ENCODE data around the gene ACP6. TPM values are rescaled to one million over a fixed set of nuclear protein-coding genes. Genes with fewer than 3 reads are reported as not detected.

ACP6 gene
- 14.2 TPM for total RNA-seq

- DNase-seq (ENCODE audit: extremely low spot score in 2 of 2), result peak in 1 of 2 donors; percentile 94
- TF ChIP-seq POLR2AphosphoS5 (IDR thresholded peaks at IDR 0.05; ENCODE audit: insufficient read depth in 1 of 2, low read depth in 1 of 2) (peak; percentile 78 to 79), CTCF (IDR thresholded peaks at IDR 0.05) (no peak), POLR2A (IDR thresholded peaks at IDR 0.05) (peak in 1 of 2 donors; percentile 35)
- Histone ChIP-seq H3K27me3 (no peaks in the 10 kb centered on the region), H3K4me3 (peak within 1 kb of the TSS; percentile 79 to 83), H3K27ac (peak within 1 kb of the TSS; percentile 73), H3K36me3 (no peaks in the 10 kb centered on the region), H3K4me1 (peaks cover 13% of the 10 kb centered on the region), H3K9me3 (no peaks in the 10 kb centered on the region)
- intact Hi-C loops (cut with DNase I), result no loop called here
These were observed at the start of gene ACP6 for GRCh38 chr1:147670319-147671001. ACP6 (minus strand) TSS chr1:147670524; CDS start chr1:147670048, 476 bp downstream.

DNA sequence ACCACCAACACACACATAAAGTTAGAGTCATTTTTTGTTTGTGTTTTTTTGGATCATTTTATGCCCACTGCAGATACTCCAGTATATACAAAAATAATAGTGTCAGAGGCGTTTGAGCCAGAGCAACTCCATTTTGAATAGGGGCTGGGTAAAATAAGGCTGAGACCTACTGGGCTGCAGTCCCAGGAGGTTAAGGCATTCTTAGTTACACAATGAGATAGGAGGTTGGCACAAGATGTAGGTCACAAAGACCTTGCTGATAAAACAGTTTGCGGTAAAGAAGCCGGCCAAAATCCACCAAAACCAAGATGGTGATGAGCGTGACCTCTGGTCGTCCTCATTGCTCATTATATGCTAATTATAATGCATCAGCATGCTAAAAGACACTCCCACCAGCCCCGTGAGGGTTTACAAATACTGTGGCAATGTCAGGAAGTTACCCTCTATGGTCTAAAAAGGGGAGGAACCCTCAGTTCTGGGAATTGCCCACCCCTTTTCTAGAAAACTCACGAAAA, 49.4 kb upstream of the ACP6 start:
- no peak overlapping the region for H3K4me3 ChIP-seq
- H3K36me3 ChIP-seq, result no peaks in the 10 kb centered on the region
- H3K27ac ChIP-seq, result no peak overlapping the region
- no peaks in the 10 kb centered on the region for H3K27me3 ChIP-seq
- intact Hi-C loops (cut with DNase I), result loop anchor here (5.0 kb wide), 1 partner anchor 173 kb away; no protein-coding TSS in a partner anchor
- H3K4me1 ChIP-seq, result no peaks in the 10 kb centered on the region
- no peaks in the 10 kb centered on the region for H3K9me3 ChIP-seq
- TF ChIP-seq POLR2A (IDR thresholded peaks at IDR 0.05), result no peak
- TF ChIP-seq POLR2AphosphoS5 (IDR thresholded peaks at IDR 0.05; ENCODE audit: insufficient read depth in 1 of 2, low read depth in 1 of 2), result no peak
- no peak for TF ChIP-seq CTCF (IDR thresholded peaks at IDR 0.05)
- no peak for DNase-seq (ENCODE audit: extremely low spot score in 2 of 2)

- H3K9me3 ChIP-seq, result no peaks in the 10 kb centered on the region
- no peaks in the 10 kb centered on the region for H3K4me1 ChIP-seq
- intact Hi-C loops (cut with DNase I), result no loop called here
- TF ChIP-seq CTCF (IDR thresholded peaks at IDR 0.05) (no peak), POLR2A (IDR thresholded peaks at IDR 0.05) (no peak), POLR2AphosphoS5 (IDR thresholded peaks at IDR 0.05; ENCODE audit: insufficient read depth in 1 of 2, low read depth in 1 of 2) (no peak)
- H3K27me3 ChIP-seq, result no peaks in the 10 kb centered on the region
- DNase-seq (ENCODE audit: extremely low spot score in 2 of 2), result no peak
- no peak overlapping the region for H3K27ac ChIP-seq
- H3K4me3 ChIP-seq, result no peak overlapping the region
- H3K36me3 ChIP-seq, result no peaks in the 10 kb centered on the region
These were observed 48.8 kb upstream of the ACP6 start for GRCh38 chr1:147719029-147719698.

DNA sequence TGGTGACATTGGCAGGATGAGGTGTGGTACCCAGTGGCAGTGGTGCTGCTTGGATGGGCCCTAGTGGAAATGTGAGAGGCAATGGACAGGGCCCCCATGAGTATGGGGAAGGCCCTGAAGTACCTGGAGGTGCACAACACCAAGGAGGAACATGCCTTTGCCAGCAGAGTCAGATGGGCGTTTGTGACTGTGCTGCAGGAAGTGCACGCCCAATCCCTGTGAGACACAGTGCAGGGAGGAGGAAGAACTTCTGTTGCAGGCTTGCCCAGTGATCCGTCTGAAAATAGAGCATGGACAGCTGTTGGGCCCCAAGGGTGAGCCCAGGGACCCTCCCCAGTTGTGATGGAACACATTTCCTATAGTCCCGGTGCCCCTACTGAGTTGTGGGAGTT, 47.4 kb upstream of the ACP6 start:
- no peak overlapping the region for H3K27ac ChIP-seq
- intact Hi-C loops (cut with DNase I), result no loop called here
- no peak for DNase-seq (ENCODE audit: extremely low spot score in 2 of 2)
- H3K27me3 ChIP-seq, result no peaks in the 10 kb centered on the region
- no peak overlapping the region for H3K4me3 ChIP-seq
- no peaks in the 10 kb centered on the region for H3K9me3 ChIP-seq
- no peak for TF ChIP-seq POLR2A (IDR thresholded peaks at IDR 0.05)
- TF ChIP-seq CTCF (IDR thresholded peaks at IDR 0.05), result no peak
- TF ChIP-seq POLR2AphosphoS5 (IDR thresholded peaks at IDR 0.05; ENCODE audit: insufficient read depth in 1 of 2, low read depth in 1 of 2), result no peak
- no peaks in the 10 kb centered on the region for H3K4me1 ChIP-seq
- H3K36me3 ChIP-seq, result no peaks in the 10 kb centered on the region

Data from vagina (tissue), 2 donors.